HepG2 (cell line): ENCODE measurements around the gene CYP4F8. TPM values are rescaled to one million over a fixed set of nuclear protein-coding genes. Genes with fewer than 3 reads are reported as not detected.

Experiments used
- ATAC-seq: fragments of 200-7000 bp; cut with Tn5 transposase; 3 replicates; pipeline ENCODE4 v1.9.1; 2020; ENCODE audit warnings: mild to moderate bottlenecking, moderate library complexity
- BruUV-seq: library from RNA; stranded (reverse); fragments of 400-500 nt; replicated peaks from 2 replicates; lab custom pipeline; 2021; lab: Mats Ljungman, UMichigan
- CTCF ChIA-PET: fragments of 300-600 bp; formaldehyde crosslinking; extraction: SDS; loops from one replicate; lab custom pipeline; 2021; ENCODE audit warnings: low total read pairs, inconsistent platforms, low intra/inter-chr PET ratio; lab: Yijun Ruan, JAX
- POLR2A ChIA-PET: fragments of 350-600 bp; sonication (Branson Sonifier 250); formaldehyde crosslinking; loops from one replicate; lab custom pipeline; 2020; ENCODE audit warnings: antibody characterized with exemption, inconsistent platforms; lab: Yijun Ruan, JAX
- DNase-seq: peaks from one replicate; pipeline ENCODE4 v3.0.0-alpha.2; 2015; ENCODE audit warnings: low spot score
- FAIRE-seq: peaks from 3 replicates; lab custom pipeline; 2011; peaks lifted over from hg19 to GRCh38; lab: Jason Lieb, UNC
- H2AFZ ChIP-seq: one replicate; pipeline ENCODE4 v1.6.1; 2011; ENCODE audit warnings: low read length, inconsistent platforms
- H3K27ac ChIP-seq: fragments of 300-600 bp; 3 replicates; pipeline ENCODE4 v1.8.0; 2011; ENCODE audit warnings: mixed run types, mild to moderate bottlenecking, mixed read lengths, low read length, inconsistent platforms; ENCODE audit not compliant: insufficient read depth; ENCODE audit errors: extremely low read length
- H3K27me3 ChIP-seq, 2 experiments: fragments of 200-600 bp in 1 of 2; 2 replicates in 1 of 2; 3 replicates in 1 of 2; pipeline versions ENCODE4 v1.6.0 to v1.8.0; 2011; ENCODE audit warnings: low read length in 2 of 2, mild to moderate bottlenecking in 2 of 2, moderate library complexity in 2 of 2, inconsistent platforms in 1 of 2; ENCODE audit not compliant: insufficient read depth in 2 of 2, control insufficient read depth in 1 of 2
- H3K36me3 ChIP-seq, 2 experiments: fragments of 200-600 bp in 1 of 2; replicated peaks in 1 of 2; 2 replicates in 1 of 2; 3 replicates in 1 of 2; pipeline versions ENCODE4 v1.5.1 to v1.8.0; 2011; ENCODE audit warnings: low read length in 2 of 2, inconsistent platforms in 1 of 2; ENCODE audit not compliant: insufficient read depth in 2 of 2, control insufficient read depth in 1 of 2
- H3K4me1 ChIP-seq: 2 replicates; pipeline ENCODE4 v1.5.1; 2012; ENCODE audit warnings: low read length, inconsistent platforms; ENCODE audit not compliant: insufficient read depth
- H3K4me2 ChIP-seq: 2 replicates; pipeline ENCODE4 v1.6.0; 2011; ENCODE audit warnings: low read depth, low read length, inconsistent platforms
- H3K4me3 ChIP-seq, 3 experiments: fragments of 200-600 bp in 1 of 3; sonication (generic), shearing (Covaris generic) in 1 of 3; replicated peaks in 1 of 3; 2 replicates each; pipeline ENCODE4 v1.5.1; 2011 to 2016; ENCODE audit warnings: low read length in 3 of 3, inconsistent platforms in 2 of 3, low read depth in 2 of 3, mild to moderate bottlenecking in 2 of 3, control low read depth in 1 of 3, mixed read lengths in 1 of 3; ENCODE audit not compliant: insufficient read depth in 1 of 3
- H3K79me2 ChIP-seq: one replicate; pipeline ENCODE4 v1.6.1; 2011; ENCODE audit warnings: low read length, inconsistent platforms; ENCODE audit not compliant: insufficient read depth
- H3K9ac ChIP-seq: 2 replicates; pipeline ENCODE4 v1.6.0; 2011; ENCODE audit warnings: mild to moderate bottlenecking, low read depth, low read length, inconsistent platforms; ENCODE audit not compliant: insufficient read depth
- H3K9me3 ChIP-seq: 2 replicates; pipeline ENCODE4 v1.5.1; 2012; ENCODE audit warnings: mild to moderate bottlenecking, low read length
- H4K20me1 ChIP-seq: 2 replicates; pipeline ENCODE4 v1.6.0; 2011; ENCODE audit warnings: inconsistent platforms, mild to moderate bottlenecking, low read length, moderate library complexity; ENCODE audit not compliant: insufficient read depth
- AGO2 ChIP-seq: fragments of 200-400 bp; formaldehyde crosslinking; optimal IDR thresholded peaks from 2 replicates; pipeline ENCODE3; 2017; ENCODE audit warnings: mild to moderate bottlenecking, low read depth, low read length, moderate library complexity
- ARID5B ChIP-seq: IDR thresholded peaks from 2 replicates; pipeline ENCODE4 v1.4.0; 2020; ENCODE audit warnings: mild to moderate bottlenecking, missing genetic modification reagents
- CC2D1A ChIP-seq: sonication (generic); formaldehyde crosslinking; IDR thresholded peaks from 2 replicates; pipeline ENCODE4 v1.8.1; 2023; ENCODE audit warnings: mild to moderate bottlenecking, missing genetic modification reagents
- CTCF ChIP-seq: sonication (generic); formaldehyde crosslinking; IDR thresholded peaks from 2 replicates; pipeline ENCODE4 v1.5.0; 2020; ENCODE audit warnings: mild to moderate bottlenecking, missing genetic modification reagents, moderate library complexity
- GABPB1 ChIP-seq: IDR thresholded peaks from 2 replicates; pipeline ENCODE4 v1.6.1; 2016; ENCODE audit warnings: mild to moderate bottlenecking, missing genetic modification reagents, moderate library complexity, missing compliant biosample characterization
- HDAC2 ChIP-seq: sonication (generic); formaldehyde crosslinking; IDR thresholded peaks from 2 replicates; pipeline ENCODE4 v1.4.0; 2020; ENCODE audit warnings: missing genetic modification reagents
- IRF2 ChIP-seq: IDR thresholded peaks from 2 replicates; pipeline ENCODE4 v1.6.1; 2018; ENCODE audit warnings: missing genetic modification reagents, missing compliant biosample characterization
- KDM2A ChIP-seq: sonication (generic); formaldehyde crosslinking; IDR thresholded peaks from 2 replicates; pipeline ENCODE4 v1.4.0; 2020; ENCODE audit warnings: low read depth, missing genetic modification reagents, borderline replicate concordance
- MEIS2 ChIP-seq: sonication (generic); formaldehyde crosslinking; IDR thresholded peaks from 2 replicates; pipeline ENCODE4 v1.9.0; 2021; ENCODE audit warnings: mild to moderate bottlenecking, missing genetic modification reagents
- SALL2 ChIP-seq: sonication (generic); formaldehyde crosslinking; IDR thresholded peaks from 2 replicates; pipeline ENCODE4 v1.8.1; 2023; ENCODE audit warnings: mild to moderate bottlenecking, missing genetic modification reagents, inconsistent platforms
- SMAD3 ChIP-seq: sonication (generic); formaldehyde crosslinking; IDR thresholded peaks from 2 replicates; pipeline ENCODE4 v1.4.0; 2020; ENCODE audit warnings: missing genetic modification reagents
- STAG1 ChIP-seq: sonication (generic); formaldehyde crosslinking; IDR thresholded peaks from 2 replicates; pipeline ENCODE4 v1.4.0; 2020; ENCODE audit warnings: missing genetic modification reagents
- THAP11 ChIP-seq: IDR thresholded peaks from 2 replicates; pipeline ENCODE4 v1.6.1; 2016; ENCODE audit warnings: missing biosample characterization, missing genetic modification reagents
- ZBTB14 ChIP-seq: sonication (generic); formaldehyde crosslinking; IDR thresholded peaks from 2 replicates; pipeline ENCODE4 v1.4.0; 2020; ENCODE audit warnings: missing genetic modification reagents
- ZFY ChIP-seq: sonication (generic); formaldehyde crosslinking; IDR thresholded peaks from 2 replicates; pipeline ENCODE4 v1.4.0; 2020; ENCODE audit warnings: missing genetic modification reagents
- ZNF274 ChIP-seq: sonication (generic); formaldehyde crosslinking; IDR thresholded peaks from 2 replicates; pipeline ENCODE4 v1.5.1; 2020; ENCODE audit warnings: mild to moderate bottlenecking, missing genetic modification reagents
- ZNF580 ChIP-seq: IDR thresholded peaks from 2 replicates; pipeline ENCODE4 v1.6.1; 2016; ENCODE audit warnings: low read depth, borderline replicate concordance
- ZNF816 ChIP-seq: sonication (generic); formaldehyde crosslinking; IDR thresholded peaks from 2 replicates; pipeline ENCODE4 v1.8.0; 2022; ENCODE audit warnings: missing genetic modification reagents, mild to moderate bottlenecking, borderline replicate concordance
- WGBS: methylation state at CpG from one replicate; pipeline ENCODE4 v1.1.6; 2017; ENCODE audit warnings: low lambda C conversion rate; 5-methylcytosine and 5-hydroxymethylcytosine counted together
- in situ Hi-C: cut with HindIII; loops from 2 replicates; pipeline ENCODE4 v1.10.0; 2017; ENCODE audit warnings: low pct_unique_long_range_greater_than_20kb; ENCODE audit not compliant: extremely low pct_ligation_motif_present
- intact Hi-C: fragments of 100-400 bp; cut with micrococcal nuclease; formaldehyde crosslinking; loops from one replicate; pipeline ENCODE4 v1.10.0; 2022; ENCODE audit not compliant: unreplicated experiment
- polyA plus RNA-seq, 8 experiments: library from polyadenylated mRNA; depleted of rRNA in 3 of 8; stranded (reverse) in 7 of 8; unstranded in 1 of 8; fragments of >200 nt; fragmentation: Illumina TruSeq in 4 of 8; extraction: Trizol in 4 of 8; gene quantifications; 2 replicates each; pipeline versions ENCODE4 v1.2.1 to v1.2.3, GENCODE V29; 2011 to 2016; ENCODE audit warnings: low read depth in 4 of 8, missing spikeins in 1 of 8, mixed read lengths in 1 of 8; ENCODE audit not compliant: insufficient read depth in 1 of 8
- total RNA-seq, 5 experiments: library from RNA; depleted of rRNA; stranded (reverse); fragments of >200 nt; fragmentation: Illumina TruSeq; extraction: Trizol; gene quantifications; 2 replicates each; pipeline ENCODE4 v1.2.3, GENCODE V29; 2016; ENCODE audit warnings: low read depth in 1 of 5

The CYP4F8 gene
- total and polyA plus RNA-seq, 2 of the 13 experiments (the other 11 are each of a cell fraction or from before 2014, with no cell fraction given), result not detected

- H2AFZ ChIP-seq, result no peak overlapping the region
- ChIA-PET POLR2A (no interaction called here), CTCF (interaction anchor here (1.1 to 4.5 kb wide), 4 partner anchors 127 to 551 kb away, joined by 3 to 48 read pairs (median 5); no protein-coding TSS in a partner anchor)
- H3K9me3 ChIP-seq, result no peaks in the 10 kb centered on the region
- ATAC-seq, result peak; percentile 27; the same call in 2 of the 3 replicates
- in situ Hi-C loops, result loop anchor here (25.0 kb wide), 1 partner anchor 530 kb away; the partner anchor contains the start of gene CIB3
- H3K27ac ChIP-seq, result no peak overlapping the region
- BruUV-seq, result no TSS peak
- peak; percentile 27 for DNase-seq
- H3K4me1 ChIP-seq, result peaks cover 32% of the 10 kb centered on the region
- no peaks in the 10 kb centered on the region for H3K79me2 ChIP-seq
- no peak overlapping the region for H3K4me2 ChIP-seq
- 0% methylated on average over 8 of the region's 9 CpGs for WGBS
- intact Hi-C loops, result loop anchor here (1.0 to 10.0 kb wide), 4 partner anchors 40 to 553 kb away; partner anchors contain the start of genes CYP4F12 and FAM32A
- no peaks in the 10 kb centered on the region for H3K36me3 ChIP-seq
- no peaks in the 10 kb centered on the region for H3K27me3 ChIP-seq
- H3K4me3 ChIP-seq, result no peak overlapping the region
- no peak for FAIRE-seq
- no peak overlapping the region for H3K9ac ChIP-seq
- peaks cover 4% of the 10 kb centered on the region; the same call in 1 of the 2 replicates for H4K20me1 ChIP-seq
- no peak for TF ChIP-seq GABPB1 (CRISPR knock-in tag)
- TF ChIP-seq STAG1 (CRISPR knock-in tag), result peak; percentile 75
- TF ChIP-seq HDAC2 (CRISPR knock-in tag), result 0 out of 2 replicates have a peak, but pooled peaks have one; percentile 29
- no peak for TF ChIP-seq AGO2
- TF ChIP-seq ZNF580 (CRISPR knock-in tag), result peak; percentile 80; the same call in 1 of the 2 replicates
- peak; percentile 59 for TF ChIP-seq ARID5B
- 0 out of 2 replicates have a peak, but pooled peaks have one; percentile 54 for TF ChIP-seq SALL2 (CRISPR knock-in tag)
- no peak for TF ChIP-seq CC2D1A
- peak; percentile 93 for TF ChIP-seq SMAD3 (CRISPR knock-in tag)
- 0 out of 2 replicates have a peak, but pooled peaks have one; percentile 32 for TF ChIP-seq THAP11
- peak; percentile 32; the same call in 1 of the 2 replicates for TF ChIP-seq IRF2 (CRISPR knock-in tag)
- peak; percentile 66 for TF ChIP-seq CTCF (CRISPR knock-in tag)
- no peak for TF ChIP-seq ZBTB14 (CRISPR knock-in tag)
- TF ChIP-seq KDM2A (CRISPR knock-in tag), result peak; percentile 61; the same call in 1 of the 2 replicates
- TF ChIP-seq ZNF274 (CRISPR knock-in tag), result no peak
- TF ChIP-seq MEIS2, result peak; percentile 81
- TF ChIP-seq ZNF816 (CRISPR knock-in tag), result no peak
- TF ChIP-seq ZFY (CRISPR knock-in tag), result peak; percentile 42; the same call in 1 of the 2 replicates
Measured at GRCh38 chr19:15631817-15632216, 16.8 kb downstream of the CYP4F8 start.
